ENCODE results near the gene PABPN1L.
"Not testable (repeated sequence)": the region's sequence is repeated elsewhere in the genome, so short reads cannot be mapped to it uniquely, and the experiment has no call there.

PABPN1L gene

GRCh38 chr16:88827727-88828126 lies 38.7 kb downstream of the PABPN1L start:
- no peak for DNase-seq (ENCODE audit: low spot score)

- no peak for DNase-seq (ENCODE audit: low spot score)
Measured at GRCh38 chr16:88826070-88826840, 40.2 kb downstream of the PABPN1L start.

- no peak for DNase-seq (ENCODE audit: low spot score)
Measured at GRCh38 chr16:88825146-88825545, 41.3 kb downstream of the PABPN1L start.

- DNase-seq (ENCODE audit: low spot score) = no peak
Measured at GRCh38 chr16:88824256-88825077, 42.0 kb downstream of the PABPN1L start.

GRCh38 chr16:88823646-88824045 lies 42.8 kb downstream of the PABPN1L start:
- DNase-seq (ENCODE audit: low spot score) = not testable (repeated sequence)

GRCh38 chr16:88822281-88823040 lies 44.0 kb downstream of the PABPN1L start:
- no peak for DNase-seq (ENCODE audit: low spot score)

- DNase-seq (ENCODE audit: low spot score) = no peak
Measured at GRCh38 chr16:88821168-88821850, 45.2 kb downstream of the PABPN1L start.

- DNase-seq (ENCODE audit: low spot score) = no peak
Measured at GRCh38 chr16:88820385-88821025, 46.0 kb downstream of the PABPN1L start.

GRCh38 chr16:88819126-88819525 lies 47.3 kb downstream of the PABPN1L start:
- no peak for DNase-seq (ENCODE audit: low spot score)

GRCh38 chr16:88818575-88818874 lies 47.9 kb downstream of the PABPN1L start:
- DNase-seq (ENCODE audit: low spot score) = no peak

- DNase-seq (ENCODE audit: low spot score) = no peak
Measured at GRCh38 chr16:88817785-88818574, 48.5 kb downstream of the PABPN1L start.

GRCh38 chr16:88816736-88817535 lies 49.5 kb downstream of the PABPN1L start:
- DNase-seq (ENCODE audit: low spot score) = no peak

GRCh38 chr16:88815901-88816589 lies 50.4 kb downstream of the PABPN1L start:
- no peak for DNase-seq (ENCODE audit: low spot score)

- no peak for DNase-seq (ENCODE audit: low spot score)
Measured at GRCh38 chr16:88815227-88815626, 51.2 kb downstream of the PABPN1L start.

- DNase-seq (ENCODE audit: low spot score) = no peak
Measured at GRCh38 chr16:88814144-88814502, 52.3 kb downstream of the PABPN1L start.
